HG02759 (cell line): Measurements from ENCODE around the gene GDAP2.
"Not testable (repeated sequence)": the region's sequence is repeated elsewhere in the genome, so short reads cannot be mapped to it uniquely, and the experiment has no call there.

ENCODE experiments used
- ATAC-seq: cut with Tn5 transposase; IDR thresholded peaks from one replicate; pipeline ENCODE4 v1.9.1; 2021; ENCODE audit warnings: mild to moderate bottlenecking, moderate library complexity; ENCODE audit not compliant: unreplicated experiment

The GDAP2 gene

GRCh38 chr1:117902944-117903343 lies 26.5 kb downstream of the GDAP2 start:
- ATAC-seq: no peak

- no peak for ATAC-seq
Observed at GRCh38 chr1:117899801-117900200, 29.6 kb downstream of the GDAP2 start.

GRCh38 chr1:117897551-117897950 lies 31.9 kb downstream of the GDAP2 start:
- no peak for ATAC-seq

GRCh38 chr1:117895482-117896114 lies 33.8 kb downstream of the GDAP2 start:
- ATAC-seq: peak; percentile 88

GRCh38 chr1:117894078-117894477 lies 35.3 kb downstream of the GDAP2 start:
- ATAC-seq: no peak

GRCh38 chr1:117892512-117892911 lies 36.9 kb downstream of the GDAP2 start:
- ATAC-seq: no peak

GRCh38 chr1:117890452-117890851 lies 39.0 kb downstream of the GDAP2 start:
- ATAC-seq: no peak

GRCh38 chr1:117886101-117886795 lies 43.2 kb downstream of the GDAP2 start:
- no peak for ATAC-seq

GRCh38 chr1:117883616-117884015 lies 45.8 kb downstream of the GDAP2 start:
- no peak for ATAC-seq

- no peak for ATAC-seq
Observed at GRCh38 chr1:117879284-117879683, 50.1 kb downstream of the GDAP2 start.

- ATAC-seq: no peak
Observed at GRCh38 chr1:117877823-117878222, 51.6 kb downstream of the GDAP2 start.

GRCh38 chr1:117871013-117871412 lies 58.4 kb downstream of the GDAP2 start:
- no peak for ATAC-seq

GRCh38 chr1:117861694-117862093 lies 67.7 kb downstream of the GDAP2 start:
- ATAC-seq: no peak

- ATAC-seq: no peak
Observed at GRCh38 chr1:117860896-117861610, 68.4 kb downstream of the GDAP2 start.

GRCh38 chr1:117859901-117860300 lies 69.5 kb downstream of the GDAP2 start:
- ATAC-seq: no peak

- ATAC-seq: no peak
Observed at GRCh38 chr1:117857418-117857817, 72.0 kb downstream of the GDAP2 start.

GRCh38 chr1:117852853-117853553 lies 76.4 kb downstream of the GDAP2 start:
- ATAC-seq: no peak

- no peak for ATAC-seq
Observed at GRCh38 chr1:117851687-117852086, 77.7 kb downstream of the GDAP2 start.

GRCh38 chr1:117846674-117847425 lies 82.6 kb downstream of the GDAP2 start:
- no peak for ATAC-seq

GRCh38 chr1:117844478-117844877 lies 84.9 kb downstream of the GDAP2 start:
- ATAC-seq: not testable (repeated sequence)

GRCh38 chr1:117843791-117844190 lies 85.6 kb downstream of the GDAP2 start:
- ATAC-seq: no peak
